GM19193 (cell line): ENCODE measurements around the gene PAQR8.

Source experiments
- POLR2A ChIP-seq: IDR thresholded peaks from 4 replicates; pipeline ENCODE4 v1.6.1; 2011; ENCODE audit not compliant: insufficient read depth, insufficient read length; ENCODE audit errors: extremely low read depth

Gene PAQR8

GRCh38 chr6:52361945-52362442 lies at the start of gene PAQR8:
TSS of gene PAQR8 (plus strand) at chr6:52362151. CDS start at chr6:52403214, 41,063 bp downstream.
- peak; percentile 69 for TF ChIP-seq POLR2A

- no peak for TF ChIP-seq POLR2A
These were observed 49.5 kb upstream of the PAQR8 start for GRCh38 chr6:52312461-52312860.

- TF ChIP-seq POLR2A = no peak
These were observed 47.2 kb upstream of the PAQR8 start for GRCh38 chr6:52314752-52315151.

GRCh38 chr6:52317211-52317610 lies 44.7 kb upstream of the PAQR8 start:
- TF ChIP-seq POLR2A = no peak

- no peak for TF ChIP-seq POLR2A
These were observed 43.9 kb upstream of the PAQR8 start for GRCh38 chr6:52317841-52318581.

GRCh38 chr6:52324189-52324588 lies 37.8 kb upstream of the PAQR8 start:
- TF ChIP-seq POLR2A = no peak

GRCh38 chr6:52325695-52326471 lies 36.1 kb upstream of the PAQR8 start:
- no peak for TF ChIP-seq POLR2A

- TF ChIP-seq POLR2A = no peak
These were observed 35.2 kb upstream of the PAQR8 start for GRCh38 chr6:52326540-52327364.

GRCh38 chr6:52328303-52328662 lies 33.7 kb upstream of the PAQR8 start:
- no peak for TF ChIP-seq POLR2A

- no peak for TF ChIP-seq POLR2A
These were observed 33.2 kb upstream of the PAQR8 start for GRCh38 chr6:52328729-52329128.

- TF ChIP-seq POLR2A = no peak
These were observed 31.5 kb upstream of the PAQR8 start for GRCh38 chr6:52330470-52330869.

GRCh38 chr6:52331793-52332457 lies 30.0 kb upstream of the PAQR8 start:
- no peak for TF ChIP-seq POLR2A

- TF ChIP-seq POLR2A = no peak
These were observed 28.1 kb upstream of the PAQR8 start for GRCh38 chr6:52333840-52334200.

GRCh38 chr6:52335576-52335975 lies 26.4 kb upstream of the PAQR8 start:
- TF ChIP-seq POLR2A = no peak

GRCh38 chr6:52336919-52337561 lies 24.9 kb upstream of the PAQR8 start:
- no peak for TF ChIP-seq POLR2A
